Measurements from ENCODE around the gene MGRN1.

DNA sequence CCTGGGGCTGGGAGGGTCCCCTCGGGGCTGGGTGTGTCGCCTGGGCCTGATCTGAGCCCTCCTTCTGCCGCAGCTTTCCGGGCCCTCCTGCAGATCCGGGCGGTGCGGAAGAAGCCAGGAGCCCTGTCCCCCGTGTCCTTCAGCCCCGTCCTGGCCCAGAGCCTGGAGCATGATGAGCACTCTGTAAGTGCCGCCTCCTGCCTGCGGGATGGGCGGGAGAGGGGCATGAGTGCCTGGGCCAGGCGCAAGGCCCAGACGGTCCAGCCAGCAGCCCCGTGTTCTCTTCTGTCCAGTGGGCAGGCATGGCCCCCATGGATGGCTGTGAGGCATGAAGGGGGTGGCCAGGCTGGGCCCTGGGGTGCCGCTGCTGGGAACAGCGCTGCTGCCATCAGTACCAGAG, 52.8 kb downstream of the MGRN1 start:
- no peak for TF ChIP-seq ZNF416 (tag by site-specific recombination; IDR thresholded peaks at IDR 0.05)
- TF ChIP-seq, protein P1, sequence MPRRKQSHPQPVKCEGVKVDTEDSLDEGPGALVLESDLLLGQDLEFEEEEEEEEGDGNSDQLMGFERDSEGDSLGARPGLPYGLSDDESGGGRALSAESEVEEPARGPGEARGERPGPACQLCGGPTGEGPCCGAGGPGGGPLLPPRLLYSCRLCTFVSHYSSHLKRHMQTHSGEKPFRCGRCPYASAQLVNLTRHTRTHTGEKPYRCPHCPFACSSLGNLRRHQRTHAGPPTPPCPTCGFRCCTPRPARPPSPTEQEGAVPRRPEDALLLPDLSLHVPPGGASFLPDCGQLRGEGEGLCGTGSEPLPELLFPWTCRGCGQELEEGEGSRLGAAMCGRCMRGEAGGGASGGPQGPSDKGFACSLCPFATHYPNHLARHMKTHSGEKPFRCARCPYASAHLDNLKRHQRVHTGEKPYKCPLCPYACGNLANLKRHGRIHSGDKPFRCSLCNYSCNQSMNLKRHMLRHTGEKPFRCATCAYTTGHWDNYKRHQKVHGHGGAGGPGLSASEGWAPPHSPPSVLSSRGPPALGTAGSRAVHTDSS (tag by site-specific recombination; IDR thresholded peaks at IDR 0.05) = no peak
- no peak for TF ChIP-seq MEIS1 (CRISPR knock-in tag; IDR thresholded peaks at IDR 0.05; ENCODE audit: borderline replicate concordance)
- TF ChIP-seq, protein P2, sequence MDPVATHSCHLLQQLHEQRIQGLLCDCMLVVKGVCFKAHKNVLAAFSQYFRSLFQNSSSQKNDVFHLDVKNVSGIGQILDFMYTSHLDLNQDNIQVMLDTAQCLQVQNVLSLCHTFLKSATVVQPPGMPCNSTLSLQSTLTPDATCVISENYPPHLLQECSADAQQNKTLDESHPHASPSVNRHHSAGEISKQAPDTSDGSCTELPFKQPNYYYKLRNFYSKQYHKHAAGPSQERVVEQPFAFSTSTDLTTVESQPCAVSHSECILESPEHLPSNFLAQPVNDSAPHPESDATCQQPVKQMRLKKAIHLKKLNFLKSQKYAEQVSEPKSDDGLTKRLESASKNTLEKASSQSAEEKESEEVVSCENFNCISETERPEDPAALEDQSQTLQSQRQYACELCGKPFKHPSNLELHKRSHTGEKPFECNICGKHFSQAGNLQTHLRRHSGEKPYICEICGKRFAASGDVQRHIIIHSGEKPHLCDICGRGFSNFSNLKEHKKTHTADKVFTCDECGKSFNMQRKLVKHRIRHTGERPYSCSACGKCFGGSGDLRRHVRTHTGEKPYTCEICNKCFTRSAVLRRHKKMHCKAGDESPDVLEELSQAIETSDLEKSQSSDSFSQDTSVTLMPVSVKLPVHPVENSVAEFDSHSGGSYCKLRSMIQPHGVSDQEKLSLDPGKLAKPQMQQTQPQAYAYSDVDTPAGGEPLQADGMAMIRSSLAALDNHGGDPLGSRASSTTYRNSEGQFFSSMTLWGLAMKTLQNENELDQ (tag by site-specific recombination; IDR thresholded peaks at IDR 0.05; ENCODE audit: low read depth) = no peak
- TF ChIP-seq, protein P3, sequence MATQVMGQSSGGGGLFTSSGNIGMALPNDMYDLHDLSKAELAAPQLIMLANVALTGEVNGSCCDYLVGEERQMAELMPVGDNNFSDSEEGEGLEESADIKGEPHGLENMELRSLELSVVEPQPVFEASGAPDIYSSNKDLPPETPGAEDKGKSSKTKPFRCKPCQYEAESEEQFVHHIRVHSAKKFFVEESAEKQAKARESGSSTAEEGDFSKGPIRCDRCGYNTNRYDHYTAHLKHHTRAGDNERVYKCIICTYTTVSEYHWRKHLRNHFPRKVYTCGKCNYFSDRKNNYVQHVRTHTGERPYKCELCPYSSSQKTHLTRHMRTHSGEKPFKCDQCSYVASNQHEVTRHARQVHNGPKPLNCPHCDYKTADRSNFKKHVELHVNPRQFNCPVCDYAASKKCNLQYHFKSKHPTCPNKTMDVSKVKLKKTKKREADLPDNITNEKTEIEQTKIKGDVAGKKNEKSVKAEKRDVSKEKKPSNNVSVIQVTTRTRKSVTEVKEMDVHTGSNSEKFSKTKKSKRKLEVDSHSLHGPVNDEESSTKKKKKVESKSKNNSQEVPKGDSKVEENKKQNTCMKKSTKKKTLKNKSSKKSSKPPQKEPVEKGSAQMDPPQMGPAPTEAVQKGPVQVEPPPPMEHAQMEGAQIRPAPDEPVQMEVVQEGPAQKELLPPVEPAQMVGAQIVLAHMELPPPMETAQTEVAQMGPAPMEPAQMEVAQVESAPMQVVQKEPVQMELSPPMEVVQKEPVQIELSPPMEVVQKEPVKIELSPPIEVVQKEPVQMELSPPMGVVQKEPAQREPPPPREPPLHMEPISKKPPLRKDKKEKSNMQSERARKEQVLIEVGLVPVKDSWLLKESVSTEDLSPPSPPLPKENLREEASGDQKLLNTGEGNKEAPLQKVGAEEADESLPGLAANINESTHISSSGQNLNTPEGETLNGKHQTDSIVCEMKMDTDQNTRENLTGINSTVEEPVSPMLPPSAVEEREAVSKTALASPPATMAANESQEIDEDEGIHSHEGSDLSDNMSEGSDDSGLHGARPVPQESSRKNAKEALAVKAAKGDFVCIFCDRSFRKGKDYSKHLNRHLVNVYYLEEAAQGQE (tag by site-specific recombination; IDR thresholded peaks at IDR 0.05) = no peak
- TF ChIP-seq, protein P4, sequence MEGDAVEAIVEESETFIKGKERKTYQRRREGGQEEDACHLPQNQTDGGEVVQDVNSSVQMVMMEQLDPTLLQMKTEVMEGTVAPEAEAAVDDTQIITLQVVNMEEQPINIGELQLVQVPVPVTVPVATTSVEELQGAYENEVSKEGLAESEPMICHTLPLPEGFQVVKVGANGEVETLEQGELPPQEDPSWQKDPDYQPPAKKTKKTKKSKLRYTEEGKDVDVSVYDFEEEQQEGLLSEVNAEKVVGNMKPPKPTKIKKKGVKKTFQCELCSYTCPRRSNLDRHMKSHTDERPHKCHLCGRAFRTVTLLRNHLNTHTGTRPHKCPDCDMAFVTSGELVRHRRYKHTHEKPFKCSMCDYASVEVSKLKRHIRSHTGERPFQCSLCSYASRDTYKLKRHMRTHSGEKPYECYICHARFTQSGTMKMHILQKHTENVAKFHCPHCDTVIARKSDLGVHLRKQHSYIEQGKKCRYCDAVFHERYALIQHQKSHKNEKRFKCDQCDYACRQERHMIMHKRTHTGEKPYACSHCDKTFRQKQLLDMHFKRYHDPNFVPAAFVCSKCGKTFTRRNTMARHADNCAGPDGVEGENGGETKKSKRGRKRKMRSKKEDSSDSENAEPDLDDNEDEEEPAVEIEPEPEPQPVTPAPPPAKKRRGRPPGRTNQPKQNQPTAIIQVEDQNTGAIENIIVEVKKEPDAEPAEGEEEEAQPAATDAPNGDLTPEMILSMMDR (tag by site-specific recombination; IDR thresholded peaks at IDR 0.05) = no peak
- TF ChIP-seq GLI2 (tag by site-specific recombination; IDR thresholded peaks at IDR 0.05; ENCODE audit: borderline replicate concordance, low read depth) = no peak
- no peak for TF ChIP-seq ZFHX2 (tag by site-specific recombination; conservative IDR thresholded peaks at IDR 0.05)
- no peak for TF ChIP-seq ZNF555 (tag by site-specific recombination; conservative IDR thresholded peaks at IDR 0.05)
- TF ChIP-seq, protein P5, sequence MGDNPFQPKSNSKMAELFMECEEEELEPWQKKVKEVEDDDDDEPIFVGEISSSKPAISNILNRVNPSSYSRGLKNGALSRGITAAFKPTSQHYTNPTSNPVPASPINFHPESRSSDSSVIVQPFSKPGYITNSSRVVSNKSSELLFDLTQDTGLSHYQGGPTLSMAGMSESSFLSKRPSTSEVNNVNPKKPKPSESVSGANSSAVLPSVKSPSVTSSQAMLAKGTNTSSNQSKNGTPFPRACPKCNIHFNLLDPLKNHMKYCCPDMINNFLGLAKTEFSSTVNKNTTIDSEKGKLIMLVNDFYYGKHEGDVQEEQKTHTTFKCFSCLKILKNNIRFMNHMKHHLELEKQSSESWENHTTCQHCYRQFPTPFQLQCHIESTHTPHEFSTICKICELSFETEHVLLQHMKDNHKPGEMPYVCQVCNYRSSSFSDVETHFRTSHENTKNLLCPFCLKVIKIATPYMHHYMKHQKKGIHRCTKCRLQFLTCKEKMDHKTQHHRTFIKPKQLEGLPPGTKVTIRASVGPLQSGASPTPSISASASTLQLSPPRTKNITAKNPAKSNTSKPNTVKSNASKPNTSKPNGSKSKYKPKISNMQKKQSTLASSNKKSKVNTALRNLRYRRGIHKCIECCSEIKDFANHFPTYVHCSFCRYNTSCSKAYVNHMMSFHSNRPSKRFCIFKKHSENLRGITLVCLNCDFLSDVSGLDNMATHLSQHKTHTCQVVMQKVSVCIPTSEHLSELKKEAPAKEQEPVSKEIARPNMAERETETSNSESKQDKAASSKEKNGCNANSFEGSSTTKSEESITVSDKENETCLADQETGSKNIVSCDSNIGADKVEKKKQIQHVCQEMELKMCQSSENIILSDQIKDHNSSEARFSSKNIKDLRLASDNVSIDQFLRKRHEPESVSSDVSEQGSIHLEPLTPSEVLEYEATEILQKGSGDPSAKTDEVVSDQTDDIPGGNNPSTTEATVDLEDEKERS (tag by site-specific recombination; IDR thresholded peaks at IDR 0.05) = no peak
